VCaP (cell line): Measurements from ENCODE around the gene PSG7.
A peak's percentile ranks its signal among the peaks of the same experiment; 100 is the strongest.
"Not testable (repeated sequence)": the region's sequence is repeated elsewhere in the genome, so short reads cannot be mapped to it uniquely, and the experiment has no call there.

Source experiments
- H3K27ac ChIP-seq: fragments of 450-650 bp; 2 replicates; pipeline ENCODE4 v1.5.1; 2017
- TF ChIP-seq, protein P1 (sequence below): fragments of 450-650 bp; conservative IDR thresholded peaks from 2 replicates; pipeline ENCODE4 v1.5.1; 2017; ENCODE audit warnings: mild to moderate bottlenecking, moderate library complexity

The PSG7 gene

DNA sequence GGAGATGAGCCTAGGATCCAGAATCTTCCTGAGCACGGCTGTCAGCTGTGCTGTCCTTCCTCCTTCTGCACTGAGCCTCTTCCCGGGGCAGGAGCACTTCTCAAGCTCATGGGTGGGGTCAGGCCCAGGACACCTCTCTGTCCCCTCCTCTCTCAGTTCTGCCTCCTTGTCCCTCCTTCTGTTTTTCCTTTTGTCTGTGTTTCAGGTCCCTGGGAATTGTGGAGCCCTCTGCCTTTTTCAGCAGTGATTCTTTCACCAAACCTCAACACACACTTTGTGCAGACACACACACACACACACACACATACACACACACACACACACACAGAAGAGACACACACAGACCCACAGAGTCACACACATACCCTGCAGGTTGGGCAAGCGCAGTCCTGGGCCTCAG, at the start of gene PSG7:
Gene PSG7 (minus strand): TSS at position 101 of the 400 bp plus-strand sequence. CDS start 131 bp downstream, outside the sequence.
- H3K27ac ChIP-seq: not testable (repeated sequence)

DNA sequence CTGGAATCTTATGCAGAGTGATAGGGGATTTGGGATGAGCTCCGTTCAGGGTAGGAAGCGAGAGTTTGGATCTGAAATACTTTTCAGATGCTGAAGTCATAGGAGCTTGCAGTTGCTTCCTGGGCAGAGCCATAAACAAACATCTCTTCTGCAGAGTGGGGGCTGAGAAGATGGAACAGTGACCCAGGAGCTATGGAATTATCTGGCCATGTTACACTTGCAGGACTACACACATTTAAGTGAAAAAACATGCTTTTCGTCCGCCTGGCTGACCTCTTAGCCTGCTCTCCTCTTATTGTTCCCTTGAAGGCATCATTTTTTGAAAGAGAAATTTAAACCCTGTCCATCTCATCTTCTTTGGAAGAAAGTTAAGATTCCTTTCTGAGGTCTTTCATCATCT, 48.6 kb upstream of the PSG7 start:
- no peak overlapping the region for H3K27ac ChIP-seq
- TF ChIP-seq, protein P1, sequence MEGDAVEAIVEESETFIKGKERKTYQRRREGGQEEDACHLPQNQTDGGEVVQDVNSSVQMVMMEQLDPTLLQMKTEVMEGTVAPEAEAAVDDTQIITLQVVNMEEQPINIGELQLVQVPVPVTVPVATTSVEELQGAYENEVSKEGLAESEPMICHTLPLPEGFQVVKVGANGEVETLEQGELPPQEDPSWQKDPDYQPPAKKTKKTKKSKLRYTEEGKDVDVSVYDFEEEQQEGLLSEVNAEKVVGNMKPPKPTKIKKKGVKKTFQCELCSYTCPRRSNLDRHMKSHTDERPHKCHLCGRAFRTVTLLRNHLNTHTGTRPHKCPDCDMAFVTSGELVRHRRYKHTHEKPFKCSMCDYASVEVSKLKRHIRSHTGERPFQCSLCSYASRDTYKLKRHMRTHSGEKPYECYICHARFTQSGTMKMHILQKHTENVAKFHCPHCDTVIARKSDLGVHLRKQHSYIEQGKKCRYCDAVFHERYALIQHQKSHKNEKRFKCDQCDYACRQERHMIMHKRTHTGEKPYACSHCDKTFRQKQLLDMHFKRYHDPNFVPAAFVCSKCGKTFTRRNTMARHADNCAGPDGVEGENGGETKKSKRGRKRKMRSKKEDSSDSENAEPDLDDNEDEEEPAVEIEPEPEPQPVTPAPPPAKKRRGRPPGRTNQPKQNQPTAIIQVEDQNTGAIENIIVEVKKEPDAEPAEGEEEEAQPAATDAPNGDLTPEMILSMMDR: no peak

DNA sequence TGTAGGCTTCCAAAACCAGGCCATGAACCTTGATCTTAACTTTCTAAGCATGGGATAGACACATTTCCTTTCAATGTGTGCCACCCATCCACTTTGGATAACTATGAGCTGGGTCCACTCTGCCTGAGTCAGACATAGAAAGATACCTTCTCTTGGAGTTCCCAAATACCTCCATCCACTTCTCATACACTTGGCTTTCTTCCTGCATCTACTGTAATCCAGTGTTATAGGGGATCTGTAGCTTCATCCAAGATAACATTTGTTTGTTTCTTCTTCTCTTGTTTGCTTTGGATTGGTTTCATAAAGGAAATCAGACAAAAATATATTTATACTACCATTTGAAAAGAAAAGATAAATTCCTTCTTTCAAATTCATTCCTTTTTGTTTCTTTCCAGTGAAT, 45.1 kb upstream of the PSG7 start:
- not testable (repeated sequence) for H3K27ac ChIP-seq

DNA sequence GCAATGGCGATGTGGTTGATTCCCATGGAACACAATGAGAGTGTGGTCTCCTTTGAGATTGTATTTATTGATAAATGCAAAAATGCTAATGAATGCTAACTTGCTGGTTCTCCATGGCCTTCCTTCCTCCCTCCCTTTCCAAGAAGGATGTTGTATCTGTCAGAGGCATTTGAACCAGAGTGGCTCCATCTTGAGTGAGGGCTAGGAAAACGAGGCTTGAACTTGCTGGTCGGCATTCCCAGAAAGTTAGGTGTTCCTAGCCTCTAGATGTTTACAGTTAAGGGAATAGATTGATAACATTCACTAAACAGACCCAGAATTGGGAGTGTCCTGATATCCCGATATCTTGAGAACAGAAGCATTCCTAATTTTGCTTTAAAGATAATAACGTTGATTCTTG, 34.4 kb upstream of the PSG7 start:
- not testable (repeated sequence) for H3K27ac ChIP-seq

DNA sequence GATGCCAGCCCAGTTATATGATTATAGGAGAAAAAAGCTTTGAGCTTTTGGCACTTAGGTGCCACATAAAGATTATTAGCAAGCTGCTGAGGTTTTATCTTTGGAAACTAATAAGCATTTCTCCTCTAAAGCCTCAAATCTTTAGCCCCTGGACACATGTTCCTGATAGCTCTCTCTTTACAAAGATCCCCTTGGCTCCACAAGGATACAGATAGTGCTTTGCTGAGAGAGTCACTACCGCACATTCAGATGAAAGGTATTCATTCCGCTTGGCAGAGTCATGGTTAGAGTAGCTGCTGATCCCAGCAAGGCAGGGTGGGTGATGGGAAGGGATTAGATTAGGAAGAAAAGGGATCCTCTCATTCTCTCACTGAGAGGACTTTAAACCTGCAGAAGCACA, 28.2 kb upstream of the PSG7 start:
- TF ChIP-seq, protein P1: no peak
- H3K27ac ChIP-seq: no peak overlapping the region

DNA sequence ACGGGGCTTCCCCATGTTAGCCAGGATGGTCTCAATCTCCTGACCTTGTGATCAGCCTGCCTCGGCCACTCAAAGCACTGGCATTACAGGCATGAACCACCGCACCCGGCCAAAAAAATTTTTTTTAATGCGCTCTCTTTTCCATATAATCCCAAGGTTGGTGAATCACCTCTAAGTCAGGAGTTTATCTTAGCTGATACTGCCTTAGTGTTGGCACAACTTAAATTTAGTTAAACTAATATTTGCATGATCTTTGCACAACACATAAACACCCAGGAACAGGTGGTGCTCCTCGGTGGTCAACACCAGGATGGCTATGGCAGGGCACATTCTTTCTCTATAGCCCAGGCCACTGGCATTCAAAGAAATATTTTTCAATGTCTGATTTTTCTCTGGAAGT, 24.1 kb upstream of the PSG7 start:
- TF ChIP-seq, protein P1: no peak
- no peak overlapping the region for H3K27ac ChIP-seq

DNA sequence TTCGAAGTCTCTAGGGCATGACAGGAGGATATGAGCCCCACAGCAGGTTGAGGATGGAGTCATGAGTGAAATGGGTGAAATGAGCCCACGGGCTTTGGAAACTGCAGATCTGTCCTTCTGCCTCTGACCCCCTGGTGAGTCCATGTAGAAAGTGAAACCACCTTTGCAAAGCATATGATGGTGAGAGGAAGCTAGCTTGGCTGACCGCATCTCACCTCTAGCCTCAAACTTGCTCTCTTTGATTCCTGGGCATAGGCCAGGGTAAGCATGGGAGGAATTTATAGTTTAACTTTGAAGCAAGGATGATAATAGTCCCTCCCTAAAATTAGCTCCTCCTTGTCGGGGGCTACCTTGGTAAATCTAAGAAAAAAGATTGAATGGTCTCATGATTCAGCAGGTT, 15.1 kb upstream of the PSG7 start:
- H3K27ac ChIP-seq: not testable (repeated sequence)

DNA sequence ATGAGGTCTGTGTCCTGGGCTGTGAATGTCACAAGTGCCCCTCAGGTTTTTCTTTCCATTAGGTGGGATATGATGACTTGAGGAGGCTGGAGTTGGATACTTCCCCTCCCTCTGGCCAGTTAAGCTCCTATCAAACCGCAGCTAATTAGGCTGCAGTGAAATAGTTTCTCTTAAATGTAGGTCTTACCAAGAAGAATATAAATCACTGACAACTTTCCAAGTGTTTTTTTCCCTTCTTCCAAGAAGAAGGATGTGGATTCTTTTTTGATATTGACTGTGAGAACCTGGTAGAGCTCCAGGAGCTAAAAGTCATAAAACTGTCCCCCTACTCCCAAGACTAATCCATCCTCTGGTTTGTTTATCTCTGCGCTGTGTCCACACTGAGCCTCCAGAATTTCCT, 14.5 kb upstream of the PSG7 start:
- H3K27ac ChIP-seq: not testable (repeated sequence)

DNA sequence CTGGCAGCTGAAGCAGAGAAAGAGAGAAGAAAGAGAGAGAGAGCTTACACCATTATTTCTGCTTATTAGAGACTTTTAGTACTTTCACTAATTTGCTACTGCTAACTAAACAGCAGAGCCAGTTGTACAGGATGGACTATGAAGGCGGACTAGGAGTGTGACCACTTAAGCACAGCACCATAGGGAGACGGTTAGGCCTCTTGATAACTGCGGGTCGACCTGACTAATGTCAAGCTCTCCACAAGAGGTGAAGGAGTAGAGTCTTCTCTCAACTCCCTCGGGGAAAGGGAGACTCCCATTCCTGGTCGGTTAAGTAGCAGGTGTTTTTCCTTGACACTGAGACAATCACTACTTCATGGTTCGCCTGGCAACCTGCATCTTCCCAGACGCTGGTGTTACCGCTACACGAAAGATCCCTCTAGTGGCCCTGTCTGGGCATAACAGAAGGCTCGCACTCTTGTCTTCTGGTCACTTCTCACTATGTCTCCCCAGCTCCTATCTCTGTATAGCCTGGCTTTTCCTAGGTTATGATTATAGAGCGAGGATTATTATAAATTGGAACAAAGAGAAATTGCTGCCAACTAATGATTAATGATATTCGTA, 5.3 kb upstream of the PSG7 start:
- H3K27ac ChIP-seq: no peak overlapping the region
- TF ChIP-seq, protein P1: peak; percentile 76

DNA sequence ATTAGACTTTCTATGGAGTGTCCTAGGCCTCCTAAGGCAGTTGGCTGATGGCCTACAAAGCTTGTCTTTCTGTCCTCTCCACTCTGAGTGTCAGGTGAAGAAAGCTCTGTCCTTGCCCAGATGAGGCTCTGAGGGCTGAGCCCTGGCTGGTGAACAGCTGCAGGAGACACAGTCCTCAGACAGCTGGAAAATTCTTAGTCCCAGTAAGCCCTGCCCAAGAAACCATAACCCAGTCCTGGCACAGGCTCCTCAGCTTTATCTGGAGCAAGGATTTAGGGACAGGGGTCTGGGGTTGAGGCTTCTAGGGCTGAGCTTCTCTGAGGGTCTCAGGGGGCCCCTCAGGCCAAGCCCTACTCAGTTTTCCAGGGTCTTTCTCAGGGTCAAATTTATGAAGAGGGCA, 2.3 kb downstream of the PSG7 start:
- H3K27ac ChIP-seq: not testable (repeated sequence)

DNA sequence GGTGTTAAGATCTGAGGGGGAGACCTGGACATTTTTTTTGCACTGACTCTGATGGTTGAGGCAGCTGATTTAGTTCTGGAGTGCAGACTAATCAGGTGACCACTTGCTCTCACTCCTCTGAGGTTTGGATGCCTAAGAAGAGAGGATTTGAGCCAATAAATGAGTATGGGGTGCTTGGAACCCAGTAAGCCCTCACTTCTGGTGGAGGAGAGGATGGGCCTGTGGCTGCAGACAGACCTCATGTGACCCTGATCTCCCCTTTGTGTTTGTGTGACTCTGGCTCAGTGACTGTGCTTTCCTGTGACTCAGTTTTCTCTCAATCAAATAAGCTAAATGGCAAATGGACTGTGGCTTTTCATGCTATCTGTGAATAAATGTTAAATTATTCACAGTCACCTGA, 2.8 kb downstream of the PSG7 start:
- not testable (repeated sequence) for H3K27ac ChIP-seq

DNA sequence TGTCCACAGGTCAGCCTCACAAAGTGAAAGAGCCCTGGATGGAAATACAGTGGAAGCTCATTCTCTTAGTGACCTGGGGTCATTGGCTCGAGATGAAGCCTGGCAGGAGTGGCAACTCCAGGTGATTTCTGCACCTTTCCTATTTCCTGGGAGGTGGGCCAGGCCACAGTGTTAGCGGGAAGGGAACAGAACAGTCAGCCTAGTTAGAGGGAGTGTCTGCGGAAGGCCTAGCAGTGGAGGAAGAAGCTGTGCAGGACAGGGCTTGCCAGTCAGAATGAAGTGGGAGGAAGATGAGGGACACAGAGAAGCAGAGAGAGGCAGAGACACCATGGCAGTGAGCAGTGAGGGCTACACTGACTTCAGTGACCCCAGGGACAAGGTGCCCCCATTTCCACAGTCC, 3.6 kb downstream of the PSG7 start:
- H3K27ac ChIP-seq: not testable (repeated sequence)

DNA sequence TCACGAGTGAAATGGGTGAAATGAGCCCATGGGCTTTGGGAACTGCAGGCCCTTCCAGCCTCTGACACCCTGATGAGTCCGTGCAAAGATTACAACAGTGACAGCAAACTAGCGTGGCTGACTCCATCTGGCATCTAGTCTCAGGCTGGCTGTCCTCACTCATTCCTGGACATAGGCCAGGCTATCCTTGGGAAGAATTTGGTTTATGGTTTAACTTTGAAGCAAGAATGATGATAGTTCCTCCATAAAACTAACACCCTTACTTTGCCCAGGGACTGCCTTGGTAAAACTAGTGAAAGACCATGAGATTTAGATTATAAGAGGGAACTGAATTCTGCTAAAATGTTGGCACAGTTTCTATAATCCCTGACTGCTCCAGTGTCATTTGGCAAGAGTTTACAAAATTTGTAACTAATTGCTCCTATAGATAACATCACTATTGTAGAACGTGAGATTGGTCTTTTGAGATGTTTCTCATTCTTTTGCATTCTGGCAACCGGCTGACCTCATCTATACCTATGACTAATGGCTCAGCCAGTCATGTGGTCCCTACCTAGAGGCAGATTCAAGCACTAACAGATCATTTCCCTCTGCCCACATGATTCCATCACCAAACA, 4.4 kb downstream of the PSG7 start:
- not testable (repeated sequence) for H3K27ac ChIP-seq
